ENCODE results near the gene PDSS2.
"Not testable (repeated sequence)": the region's sequence is repeated elsewhere in the genome, so short reads cannot be mapped to it uniquely, and the experiment has no call there.

The PDSS2 gene

GRCh38 chr6:107121266-107121665 lies 338.1 kb downstream of the PDSS2 start:
- DNase-seq (ENCODE audit: low spot score): no peak

DNA sequence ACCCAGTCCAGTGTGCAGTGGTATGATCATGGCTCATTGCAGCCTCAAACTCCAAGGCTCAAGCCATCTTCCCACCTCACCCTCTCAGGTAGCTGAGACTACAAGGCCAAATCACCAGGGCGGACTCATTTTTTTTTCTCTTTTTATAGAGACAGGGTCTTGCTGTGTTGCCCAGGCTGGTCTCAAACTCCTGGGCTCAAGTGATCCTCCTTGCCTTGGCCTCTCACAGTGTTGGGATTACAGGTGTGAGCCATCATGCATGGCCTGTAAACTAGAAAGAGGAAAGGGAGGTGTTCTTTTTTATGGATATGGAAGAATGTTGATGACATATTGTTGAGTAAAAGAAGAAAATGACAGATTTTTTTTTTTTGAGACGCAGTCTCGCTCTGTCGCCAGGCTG lies 339.0 kb downstream of the PDSS2 start:
- no peak for DNase-seq (ENCODE audit: low spot score)

GRCh38 chr6:107118976-107119375 lies 340.4 kb downstream of the PDSS2 start:
- no peak for DNase-seq (ENCODE audit: low spot score)

- not testable (repeated sequence) for DNase-seq (ENCODE audit: low spot score)
Measured at GRCh38 chr6:107118540-107118939, 340.8 kb downstream of the PDSS2 start.

- no peak for DNase-seq (ENCODE audit: low spot score)
Measured at GRCh38 chr6:107116931-107117330, 342.4 kb downstream of the PDSS2 start.

- DNase-seq (ENCODE audit: low spot score): peak; percentile 71
Measured at GRCh38 chr6:107116328-107116892, 343.0 kb downstream of the PDSS2 start.

DNA sequence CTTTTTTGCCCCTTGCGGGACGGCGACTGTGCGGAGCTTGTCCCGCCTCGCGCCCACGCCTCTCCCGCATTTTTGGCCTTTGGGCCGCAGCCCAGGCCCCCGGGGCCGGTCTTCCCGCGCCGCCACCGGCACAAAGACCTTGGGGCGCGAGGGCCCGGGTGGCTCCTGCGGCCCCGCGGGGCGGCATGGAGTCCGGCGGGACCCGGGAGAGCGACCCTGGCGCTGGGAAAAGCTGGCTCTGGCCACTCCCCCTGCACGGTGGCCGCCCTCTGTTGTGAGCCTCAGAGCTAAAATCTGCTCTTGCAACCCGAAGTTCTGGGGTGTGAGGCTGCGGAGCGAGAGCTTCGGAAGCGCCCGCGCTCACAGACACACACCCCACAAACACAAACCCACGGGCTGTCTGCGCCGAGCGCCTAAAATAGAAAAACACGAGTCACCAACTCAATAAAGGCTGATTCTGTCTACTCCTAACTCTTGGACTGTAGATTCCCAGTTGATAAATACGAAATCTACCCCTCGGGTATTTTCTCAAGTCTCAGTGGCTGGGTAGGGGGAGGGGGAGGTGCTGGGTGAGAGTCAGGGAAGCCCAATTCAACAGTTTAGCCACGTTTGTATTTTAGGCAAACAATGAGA lies 343.6 kb downstream of the PDSS2 start:
- peak; percentile 83 for DNase-seq (ENCODE audit: low spot score)

- peak; percentile 32 for DNase-seq (ENCODE audit: low spot score)
Measured at GRCh38 chr6:107114926-107115694, 344.3 kb downstream of the PDSS2 start, which contains the start of gene BEND3. Gene BEND3, minus strand, starts transcription at chr6:107115515. Its CDS starts 16,230 bp downstream, at chr6:107099285.

- peak; percentile 84 for DNase-seq (ENCODE audit: low spot score)
Measured at GRCh38 chr6:107114213-107114925, 345.0 kb downstream of the PDSS2 start.

DNA sequence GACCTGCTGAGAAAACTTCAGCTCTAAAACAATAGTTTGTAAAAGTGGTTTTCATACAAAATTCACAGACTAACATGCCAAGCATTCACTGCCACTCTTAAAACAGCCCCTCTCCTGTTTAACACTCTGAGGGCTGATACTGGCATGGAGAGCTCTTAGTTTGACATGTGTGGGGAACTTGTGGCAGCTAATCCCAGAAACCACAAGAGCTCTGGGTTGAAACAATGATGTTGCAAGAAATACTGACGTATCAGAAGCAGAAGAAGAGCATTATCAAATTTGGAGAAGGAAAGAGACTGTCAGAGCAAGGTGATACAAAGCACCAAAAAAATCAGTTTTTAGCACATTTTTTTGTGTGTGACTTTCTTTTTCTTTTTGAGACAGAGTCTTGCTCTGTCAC lies 349.2 kb downstream of the PDSS2 start:
- no peak for DNase-seq (ENCODE audit: low spot score)

GRCh38 chr6:107108201-107108890 lies 351.0 kb downstream of the PDSS2 start:
- no peak for DNase-seq (ENCODE audit: low spot score)

GRCh38 chr6:107107791-107108190 lies 351.6 kb downstream of the PDSS2 start:
- DNase-seq (ENCODE audit: low spot score): no peak

GRCh38 chr6:107106165-107106564 lies 353.2 kb downstream of the PDSS2 start:
- DNase-seq (ENCODE audit: low spot score): no peak

GRCh38 chr6:107105511-107106116 lies 353.8 kb downstream of the PDSS2 start:
- DNase-seq (ENCODE audit: low spot score): no peak

GRCh38 chr6:107103082-107103481 lies 356.3 kb downstream of the PDSS2 start:
- no peak for DNase-seq (ENCODE audit: low spot score)

Small RNAs within 50 kb of the gene (small RNA-seq; reads per million reads assigned to genes)
- 0 reads per million in 2 experiments for gene AL591516.1
- 0 reads per million in 2 experiments for gene RNU6-1299P
